Cardiac ventricle fibroblast (primary cell): ENCODE results near the gene UNC13C. TPM values are rescaled to one million over a fixed set of nuclear protein-coding genes. Genes with fewer than 3 reads are reported as not detected.

Experiments
- total RNA-seq: library from RNA; depleted of rRNA; stranded (reverse); fragments of >200 nt; gene quantifications from 2 replicates; pipeline ENCODE4 v1.2.3, GENCODE V29; 2015

Gene UNC13C
- not detected in 2 replicates for total RNA-seq

GRCh38 chr15:53978253-53978906 lies at the start of gene UNC13C:
TSS of gene UNC13C (plus strand) at chr15:53978441. CDS start at chr15:54012904, 34,463 bp downstream.

Other genes starting within 250 kb of the UNC13C start
- not detected in 2 replicates for gene WDR72, start 218.8 kb upstream of the UNC13C start, total RNA-seq